Left ventricle myocardium inferior (tissue), 1 donor: ENCODE results near the gene KRT20. TPM values are rescaled to one million over a fixed set of nuclear protein-coding genes. Genes with fewer than 3 reads are reported as not detected.
"Not testable (repeated sequence)": the region's sequence is repeated elsewhere in the genome, so short reads cannot be mapped to it uniquely, and the experiment has no call there.

ENCODE experiments used
- DNase-seq: peaks from one replicate; pipeline ENCODE4 v3.0.0-alpha.2; 2020
- H3K27ac ChIP-seq: fragments of 200-600 bp; replicated peaks from 2 replicates; pipeline ENCODE4 v1.8.0; 2021
- H3K27me3 ChIP-seq: fragments of 200-600 bp; 2 replicates; pipeline ENCODE4 v1.8.0; 2021; ENCODE audit warnings: low read depth
- H3K36me3 ChIP-seq: fragments of 200-600 bp; 2 replicates; pipeline ENCODE4 v1.8.0; 2021
- H3K4me1 ChIP-seq: fragments of 200-600 bp; 2 replicates; pipeline ENCODE4 v1.8.0; 2021
- H3K4me3 ChIP-seq: fragments of 200-600 bp; 2 replicates; pipeline ENCODE4 v1.8.0; 2021; ENCODE audit warnings: mild to moderate bottlenecking, moderate library complexity
- H3K9me3 ChIP-seq: fragments of 200-600 bp; replicated peaks from 2 replicates; pipeline ENCODE4 v1.8.0; 2021
- intact Hi-C: fragments of 100-400 bp; cut with micrococcal nuclease; formaldehyde crosslinking; loops from one replicate; pipeline ENCODE4 v1.11.0; 2022
- total RNA-seq: library from RNA; stranded (reverse); fragmentation: NEBNext Ultra II Directional; extraction: Animal tissue kit (Norgen Biotek cat#: 25700); gene quantifications from one replicate; pipeline ENCODE4 v1.2.1, GENCODE V29; 2021
- TF ChIP-seq, protein P1 (sequence below): fragments of 200-600 bp; IDR thresholded peaks from 2 replicates; pipeline ENCODE4 v1.8.0; 2021; ENCODE audit warnings: antibody characterized with exemption, mild to moderate bottlenecking, borderline replicate concordance
- donor health status: DM: no; HTN: yes; CAD: no; lungs with severe emphysema.

KRT20 gene
- total RNA-seq, 1 donor from 2014 or later = not detected

DNA sequence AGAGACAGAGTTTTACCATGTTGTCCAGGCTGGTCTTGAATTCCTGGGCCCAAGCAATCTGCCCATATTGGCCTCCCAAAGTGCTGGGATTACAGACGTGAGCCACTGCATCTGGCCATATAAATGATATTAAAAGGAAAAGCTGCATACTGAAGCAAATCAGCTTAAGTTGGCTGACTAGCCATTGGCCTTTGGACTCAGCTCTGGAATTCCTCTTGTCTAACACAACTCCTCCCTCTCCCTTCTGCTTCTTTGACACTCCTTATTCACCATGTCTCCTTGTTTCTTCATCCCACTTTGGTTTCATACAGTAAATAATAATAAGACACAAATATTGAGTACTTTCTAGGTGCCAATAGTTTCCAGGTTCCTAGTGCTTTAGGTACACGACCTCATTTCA, 25.5 kb downstream of the KRT20 start:
- Histone ChIP-seq H3K27ac (no peak overlapping the region), H3K27me3 (peaks cover 11% of the 10 kb centered on the region), H3K4me3 (no peak overlapping the region), H3K36me3 (no peaks in the 10 kb centered on the region), H3K9me3 (no peaks in the 10 kb centered on the region), H3K4me1 (no peaks in the 10 kb centered on the region)
- TF ChIP-seq, protein P1, sequence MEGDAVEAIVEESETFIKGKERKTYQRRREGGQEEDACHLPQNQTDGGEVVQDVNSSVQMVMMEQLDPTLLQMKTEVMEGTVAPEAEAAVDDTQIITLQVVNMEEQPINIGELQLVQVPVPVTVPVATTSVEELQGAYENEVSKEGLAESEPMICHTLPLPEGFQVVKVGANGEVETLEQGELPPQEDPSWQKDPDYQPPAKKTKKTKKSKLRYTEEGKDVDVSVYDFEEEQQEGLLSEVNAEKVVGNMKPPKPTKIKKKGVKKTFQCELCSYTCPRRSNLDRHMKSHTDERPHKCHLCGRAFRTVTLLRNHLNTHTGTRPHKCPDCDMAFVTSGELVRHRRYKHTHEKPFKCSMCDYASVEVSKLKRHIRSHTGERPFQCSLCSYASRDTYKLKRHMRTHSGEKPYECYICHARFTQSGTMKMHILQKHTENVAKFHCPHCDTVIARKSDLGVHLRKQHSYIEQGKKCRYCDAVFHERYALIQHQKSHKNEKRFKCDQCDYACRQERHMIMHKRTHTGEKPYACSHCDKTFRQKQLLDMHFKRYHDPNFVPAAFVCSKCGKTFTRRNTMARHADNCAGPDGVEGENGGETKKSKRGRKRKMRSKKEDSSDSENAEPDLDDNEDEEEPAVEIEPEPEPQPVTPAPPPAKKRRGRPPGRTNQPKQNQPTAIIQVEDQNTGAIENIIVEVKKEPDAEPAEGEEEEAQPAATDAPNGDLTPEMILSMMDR = no peak
- intact Hi-C loops = loop anchor here (10.0 kb wide), 1 partner anchor 55 kb away; no protein-coding TSS in a partner anchor
- no peak for DNase-seq

DNA sequence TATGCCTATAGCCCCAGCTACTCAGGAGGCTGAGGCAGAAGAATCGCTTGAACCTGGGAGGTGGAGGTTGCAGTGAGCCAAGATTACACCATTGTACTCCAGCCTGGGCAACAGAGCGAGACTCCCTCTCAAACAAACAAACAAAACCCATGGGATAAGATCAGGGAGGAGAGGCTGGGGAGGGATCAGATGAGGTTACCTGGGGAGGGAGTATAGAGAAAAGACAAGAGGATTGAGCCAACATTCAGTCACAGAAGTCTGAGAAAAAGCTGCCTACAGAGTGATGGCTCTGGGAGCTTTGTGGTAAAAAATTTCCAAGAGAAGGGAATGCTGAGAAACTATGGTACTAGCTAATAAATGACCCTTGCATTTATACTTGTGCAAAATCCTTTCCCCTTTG, 26.4 kb downstream of the KRT20 start:
- not testable (repeated sequence) for H3K36me3 ChIP-seq, H3K9me3 ChIP-seq, H3K4me1 ChIP-seq, H3K27ac ChIP-seq, H3K4me3 ChIP-seq, DNase-seq
- peaks cover 11% of the 10 kb centered on the region for H3K27me3 ChIP-seq
- intact Hi-C loops = loop anchor here (10.0 kb wide), 1 partner anchor 54 kb away; no protein-coding TSS in a partner anchor

DNA sequence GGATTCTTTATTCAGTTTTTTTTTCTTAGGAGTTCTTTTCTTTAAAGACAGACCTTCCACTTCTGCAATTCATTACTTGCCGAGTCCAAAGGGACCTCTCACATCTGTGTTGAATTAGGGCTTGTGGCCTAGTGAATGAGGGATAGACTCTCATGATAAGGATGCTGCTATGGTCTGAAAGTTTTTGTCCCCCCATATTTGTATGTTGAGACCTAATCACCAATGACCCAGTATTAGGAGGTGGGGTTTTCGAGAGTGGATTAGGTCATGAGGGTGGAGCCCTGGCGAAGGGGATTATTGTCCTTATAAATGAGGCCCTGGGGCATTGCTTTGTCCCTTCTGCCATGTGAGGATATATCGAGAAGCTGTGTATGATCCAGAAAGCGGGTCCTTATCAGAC, 27.5 kb downstream of the KRT20 start:
- Histone ChIP-seq H3K27ac (peak overlapping the region; percentile 33), H3K9me3 (no peaks in the 10 kb centered on the region), H3K27me3 (peaks cover under 1% of the 10 kb centered on the region), H3K4me3 (no peak overlapping the region), H3K36me3 (no peaks in the 10 kb centered on the region), H3K4me1 (no peaks in the 10 kb centered on the region)
- TF ChIP-seq, protein P1 = no peak
- DNase-seq = peak; percentile 14
- intact Hi-C loops = loop anchor here (10.0 kb wide), 1 partner anchor 53 kb away; no protein-coding TSS in a partner anchor

DNA sequence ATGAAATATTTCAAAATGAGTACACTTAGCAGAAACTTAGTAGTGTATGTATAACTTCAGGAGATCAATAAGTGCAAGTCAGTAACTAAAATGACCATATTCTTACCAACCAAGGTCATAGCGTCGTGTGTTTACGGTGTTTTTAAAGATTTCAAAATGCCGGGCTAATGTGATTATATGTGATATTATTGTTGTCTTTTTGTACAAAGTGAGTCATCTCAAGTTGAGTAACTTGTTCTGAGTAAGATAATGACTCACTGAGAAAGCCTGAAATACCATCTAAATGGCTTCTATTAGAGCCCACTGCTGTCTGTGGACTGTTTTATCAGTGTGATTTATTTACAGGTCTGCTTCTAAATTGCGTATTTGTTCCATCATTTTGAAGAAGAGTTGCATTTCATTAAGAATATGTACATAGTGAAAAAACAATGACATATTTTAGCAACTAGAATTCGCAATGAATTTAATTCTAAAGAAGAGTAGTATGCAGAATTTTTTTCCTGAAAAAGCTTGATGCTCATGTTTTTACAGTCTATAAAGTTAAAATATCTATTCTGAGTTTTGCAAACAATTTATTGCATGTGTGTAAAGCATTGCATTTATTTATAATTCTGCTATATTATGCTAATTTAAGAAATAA, 30.7 kb downstream of the KRT20 start:
- Histone ChIP-seq H3K27me3 (peaks cover 5% of the 10 kb centered on the region), H3K36me3 (no peaks in the 10 kb centered on the region), H3K4me1 (no peaks in the 10 kb centered on the region), H3K4me3 (no peak overlapping the region), H3K27ac (no peak overlapping the region), H3K9me3 (no peaks in the 10 kb centered on the region)
- intact Hi-C loops = loop anchor here (10.0 kb wide), 1 partner anchor 49 kb away; no protein-coding TSS in a partner anchor
- TF ChIP-seq, protein P1 = no peak
- no peak for DNase-seq

DNA sequence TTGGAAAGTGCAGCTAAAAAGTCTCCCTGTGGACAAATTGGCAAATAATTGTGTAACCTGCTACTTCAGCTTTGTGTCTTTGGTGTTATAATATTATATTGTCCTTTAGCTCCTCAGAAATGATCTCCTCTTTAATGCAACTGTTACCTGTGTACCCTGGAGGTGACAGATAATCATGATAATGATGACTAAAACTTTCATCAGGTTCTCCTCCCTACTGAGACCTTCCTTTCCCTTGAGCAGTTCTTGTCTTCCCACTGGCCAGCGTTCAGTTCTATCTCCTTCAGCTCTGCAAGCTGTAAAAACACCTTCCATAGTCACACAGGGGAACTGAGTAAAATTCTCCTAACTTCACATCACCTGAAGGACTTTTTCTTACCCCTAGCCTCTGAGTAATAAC, 32.7 kb downstream of the KRT20 start:
- no peaks in the 10 kb centered on the region for H3K9me3 ChIP-seq
- intact Hi-C loops = loop anchor here (10.0 kb wide), 1 partner anchor 48 kb away; no protein-coding TSS in a partner anchor
- H3K4me1 ChIP-seq = no peaks in the 10 kb centered on the region
- peaks cover 5% of the 10 kb centered on the region for H3K27me3 ChIP-seq
- no peak overlapping the region for H3K27ac ChIP-seq
- TF ChIP-seq, protein P1 = no peak
- no peak for DNase-seq
- no peaks in the 10 kb centered on the region for H3K36me3 ChIP-seq
- no peak overlapping the region for H3K4me3 ChIP-seq

DNA sequence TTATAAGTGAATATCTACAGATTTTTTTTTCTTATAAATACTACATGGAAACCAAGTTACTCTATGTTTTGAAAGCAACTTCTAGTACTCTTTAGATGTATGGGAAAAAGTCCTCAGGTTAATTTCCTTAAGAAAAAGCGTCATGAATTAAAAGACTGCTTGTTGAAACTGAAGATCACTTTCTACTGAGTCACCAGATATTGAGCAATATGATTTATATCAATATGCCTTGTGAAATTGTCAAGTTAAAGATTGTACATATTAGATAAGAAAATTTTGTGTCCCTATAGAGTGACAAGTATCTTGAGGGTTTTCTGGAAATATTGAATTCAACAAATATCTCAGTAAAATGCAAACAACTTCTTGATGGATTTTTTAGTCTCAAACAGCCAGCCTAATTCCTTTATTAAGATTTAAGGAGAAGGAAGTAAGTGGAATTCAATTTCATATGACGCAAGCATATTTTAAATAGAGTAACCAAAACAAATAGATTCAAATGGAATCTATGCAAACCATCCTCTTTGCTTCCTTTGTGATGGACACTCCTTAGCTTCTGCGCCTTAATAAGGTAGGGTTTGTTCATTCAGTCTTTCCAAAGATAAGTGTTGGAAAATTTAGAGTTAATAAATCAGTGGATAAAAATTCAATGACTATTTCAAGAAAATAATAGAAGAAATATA, 34.6 kb downstream of the KRT20 start:
- Histone ChIP-seq H3K36me3 (no peaks in the 10 kb centered on the region), H3K4me1 (no peaks in the 10 kb centered on the region), H3K27ac (no peak overlapping the region), H3K4me3 (no peak overlapping the region), H3K9me3 (no peaks in the 10 kb centered on the region), H3K27me3 (peaks cover 5% of the 10 kb centered on the region)
- DNase-seq = no peak
- intact Hi-C loops = loop anchor here (10.0 kb wide), 1 partner anchor 46 kb away; no protein-coding TSS in a partner anchor
- TF ChIP-seq, protein P1 = no peak
